SHP77 treated with DMSO at 0.1 percent for 48 hours (cell line): Measurements from ENCODE around the gene INSYN1.
A peak's percentile ranks its signal among the peaks of the same experiment; 100 is the strongest.
"Not testable (repeated sequence)": the region's sequence is repeated elsewhere in the genome, so short reads cannot be mapped to it uniquely, and the experiment has no call there.

Experiments used
- DNase-seq: peaks from one replicate; lab custom pipeline; 2025; lab: John Stamatoyannopoulos, UW

INSYN1 gene

GRCh38 chr15:73712107-73712506, 41.0 kb downstream of the INSYN1 start:
- DNase-seq: no peak

GRCh38 chr15:73711526-73711925, 41.6 kb downstream of the INSYN1 start:
- DNase-seq: no peak

GRCh38 chr15:73710321-73710720, 42.8 kb downstream of the INSYN1 start:
- DNase-seq: no peak

- DNase-seq: no peak
These were observed 43.5 kb downstream of the INSYN1 start for GRCh38 chr15:73709686-73710085.

GRCh38 chr15:73709241-73709640, 43.9 kb downstream of the INSYN1 start:
- DNase-seq: no peak

- DNase-seq: no peak
These were observed 44.5 kb downstream of the INSYN1 start for GRCh38 chr15:73708691-73709090.

- no peak for DNase-seq
These were observed 48.1 kb downstream of the INSYN1 start for GRCh38 chr15:73704869-73705645.

- not testable (repeated sequence) for DNase-seq
These were observed 48.8 kb downstream of the INSYN1 start for GRCh38 chr15:73704142-73704868.

- DNase-seq: not testable (repeated sequence)
These were observed 49.5 kb downstream of the INSYN1 start for GRCh38 chr15:73703601-73704000.

GRCh38 chr15:73702311-73703239, 50.6 kb downstream of the INSYN1 start:
- DNase-seq: not testable (repeated sequence)

GRCh38 chr15:73700041-73700842, 52.9 kb downstream of the INSYN1 start:
- peak; percentile 13 for DNase-seq

- DNase-seq: no peak
These were observed 53.7 kb downstream of the INSYN1 start for GRCh38 chr15:73699249-73700040.

- DNase-seq: peak; percentile 78
These were observed 56.1 kb downstream of the INSYN1 start for GRCh38 chr15:73697033-73697467.

GRCh38 chr15:73696641-73697001, 56.5 kb downstream of the INSYN1 start:
- no peak for DNase-seq

- DNase-seq: no peak
These were observed 57.1 kb downstream of the INSYN1 start for GRCh38 chr15:73695773-73696640.

GRCh38 chr15:73694419-73694818, 58.7 kb downstream of the INSYN1 start:
- DNase-seq: no peak

GRCh38 chr15:73691396-73691795, 61.8 kb downstream of the INSYN1 start:
- DNase-seq: no peak

- DNase-seq: no peak
These were observed 64.7 kb downstream of the INSYN1 start for GRCh38 chr15:73688455-73688854.

- no peak for DNase-seq
These were observed 65.8 kb downstream of the INSYN1 start for GRCh38 chr15:73687351-73687750.
